GM10847 (cell line): ENCODE results near the gene TTC34.

Source experiments
- POLR2A ChIP-seq: IDR thresholded peaks from 2 replicates; pipeline ENCODE4 v1.6.1; 2011; ENCODE audit not compliant: insufficient read length; ENCODE audit errors: extremely low read depth

TTC34 gene

GRCh38 chr1:2820731-2821372 is 19.4 kb upstream of the TTC34 start:
- TF ChIP-seq POLR2A = no peak

GRCh38 chr1:2819831-2820730 is 18.6 kb upstream of the TTC34 start:
- no peak for TF ChIP-seq POLR2A

GRCh38 chr1:2819429-2819828 is 17.9 kb upstream of the TTC34 start:
- TF ChIP-seq POLR2A = no peak

GRCh38 chr1:2817784-2818564 is 16.5 kb upstream of the TTC34 start:
- no peak for TF ChIP-seq POLR2A

DNA sequence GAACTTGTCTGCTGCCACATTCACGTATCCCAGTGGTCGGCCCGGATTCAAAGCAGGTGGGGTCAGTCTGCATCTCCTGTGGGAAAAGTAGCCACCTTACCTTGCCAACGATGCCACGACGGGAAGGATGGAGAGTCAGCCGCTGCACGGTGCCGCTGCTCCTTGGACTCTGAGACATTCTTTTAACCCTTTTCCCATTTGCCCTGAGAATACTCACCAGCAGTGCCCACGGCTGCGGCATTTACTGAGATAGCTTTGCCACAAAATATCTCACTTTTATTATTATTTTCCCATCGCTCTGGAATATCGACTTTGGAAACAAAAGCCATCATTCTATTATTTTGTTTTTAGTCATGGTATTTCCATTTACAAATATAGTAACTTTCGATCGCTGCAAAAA is 15.3 kb upstream of the TTC34 start:
- TF ChIP-seq POLR2A = no peak

DNA sequence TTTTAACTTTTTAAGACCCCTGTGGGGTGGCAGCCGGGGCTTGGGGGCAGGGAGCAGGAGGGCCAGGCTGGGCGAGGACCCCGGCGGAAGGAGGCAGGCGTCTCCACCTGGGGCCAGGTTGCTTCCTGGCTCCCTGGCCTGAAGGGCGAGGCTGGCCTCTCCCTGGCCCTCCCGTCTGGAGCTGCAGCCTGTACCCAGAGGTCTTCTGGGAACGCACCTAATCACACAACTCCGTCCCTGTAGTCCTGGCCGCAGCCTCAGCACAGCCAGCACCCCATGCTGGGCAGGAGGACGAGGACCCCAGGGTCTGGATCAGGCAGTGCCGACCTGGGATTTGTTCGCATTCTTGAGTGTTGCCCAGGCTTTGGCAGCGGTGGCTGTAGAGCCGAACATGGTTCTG is 14.1 kb upstream of the TTC34 start:
- no peak for TF ChIP-seq POLR2A

DNA sequence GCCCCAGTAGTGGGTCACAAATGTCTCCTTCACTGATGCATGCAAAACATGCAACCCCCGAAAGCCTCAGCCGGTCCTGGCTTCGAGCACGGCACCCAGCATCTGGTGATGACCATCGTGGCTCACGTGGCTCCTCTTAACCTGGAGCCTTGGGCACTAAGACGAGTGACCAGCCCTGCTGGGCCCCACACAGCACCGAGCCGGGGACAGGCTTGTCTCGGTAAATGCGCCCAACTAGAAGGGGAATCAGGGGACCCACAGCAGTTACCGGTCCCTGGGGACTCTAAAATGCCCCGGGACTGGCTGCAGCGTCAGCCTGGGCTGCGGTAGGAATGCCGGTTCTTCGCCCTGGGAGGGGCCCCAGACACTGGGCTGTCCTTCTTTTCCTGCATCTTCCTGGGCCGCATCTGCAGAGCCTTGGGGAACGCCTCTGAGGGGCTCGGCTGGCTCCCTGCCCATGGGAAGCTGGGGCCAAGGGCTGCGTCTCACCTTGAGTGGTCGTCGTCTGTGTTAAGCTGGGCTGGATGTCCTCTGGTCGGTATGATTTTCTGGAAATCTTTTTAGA is 13.1 kb upstream of the TTC34 start:
- TF ChIP-seq POLR2A = no peak

GRCh38 chr1:2812939-2813653 is 11.6 kb upstream of the TTC34 start:
- TF ChIP-seq POLR2A = no peak

DNA sequence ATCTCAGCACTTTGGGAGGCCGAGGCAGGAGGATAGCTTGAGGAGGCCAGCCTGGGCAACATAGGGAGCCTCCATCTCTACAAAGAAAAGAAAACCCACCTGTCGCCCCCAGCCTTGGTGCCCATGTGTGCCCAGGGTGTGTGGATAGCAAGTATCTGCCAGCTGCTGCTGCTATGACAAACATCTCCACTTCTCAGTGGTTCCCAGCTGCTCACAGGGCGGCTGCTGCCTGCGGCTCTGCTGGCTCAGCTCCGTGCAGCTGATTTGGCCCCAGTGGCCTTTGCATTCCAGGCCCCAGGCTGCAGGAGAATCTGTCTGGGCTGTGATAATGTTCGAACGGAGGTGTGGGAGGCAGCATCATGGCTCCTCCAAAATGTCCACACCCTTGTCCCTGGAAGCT is 10.6 kb upstream of the TTC34 start:
- no peak for TF ChIP-seq POLR2A

DNA sequence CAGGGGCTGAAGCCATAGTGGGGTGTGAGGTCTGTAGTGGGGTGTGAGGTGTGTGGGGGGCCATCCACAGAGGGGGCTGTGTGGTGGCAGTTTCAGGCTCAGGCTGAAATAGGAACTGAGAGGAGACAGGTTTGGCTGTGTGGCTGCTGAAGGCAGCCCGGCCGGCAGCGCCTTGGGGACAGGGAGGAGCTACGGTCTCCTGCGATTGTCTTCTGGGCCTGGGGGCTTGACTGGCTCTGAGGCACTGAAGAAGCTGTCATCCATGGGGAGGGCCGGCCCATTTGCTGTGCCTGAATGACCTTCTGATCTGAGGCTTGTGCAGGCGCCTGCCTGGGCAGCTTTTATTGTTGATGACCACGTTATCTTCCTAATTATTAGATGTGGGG is 10.0 kb upstream of the TTC34 start:
- TF ChIP-seq POLR2A = no peak

GRCh38 chr1:2810899-2811532 is 9.5 kb upstream of the TTC34 start:
- TF ChIP-seq POLR2A = no peak

- TF ChIP-seq POLR2A = no peak
Measured at GRCh38 chr1:2810281-2810680, 8.8 kb upstream of the TTC34 start.

- TF ChIP-seq POLR2A = no peak
Measured at GRCh38 chr1:2809656-2810055, 8.2 kb upstream of the TTC34 start.

GRCh38 chr1:2808831-2809605 is 7.5 kb upstream of the TTC34 start:
- TF ChIP-seq POLR2A = no peak
